ENCODE results near the gene AADAT.

- TF ChIP-seq CTCF (IDR thresholded peaks at IDR 0.05) = no peak
- no peak for TF ChIP-seq POLR2A (IDR thresholded peaks at IDR 0.05)
Measured at GRCh38 chr4:170080496-170080895, 9.3 kb downstream of the AADAT start.
